CD14-positive monocyte (primary cell): ENCODE results near the gene IQSEC3. TPM values are rescaled to one million over a fixed set of nuclear protein-coding genes. Genes with fewer than 3 reads are reported as not detected.

Source experiments
- DNase-seq, 3 donors: peaks; one replicate each; pipeline ENCODE4 v3.0.0-alpha.2; 2011 to 2022
- H2AFZ ChIP-seq: 2 replicates; pipeline ENCODE4 v1.6.0; 2012; ENCODE audit warnings: mild to moderate bottlenecking, low read depth, low read length, inconsistent platforms; ENCODE audit not compliant: insufficient read depth, poor library complexity, severe bottlenecking
- H3K27ac ChIP-seq, 2 donors: 1 replicate in 1 of 2; 2 replicates in 1 of 2; pipeline ENCODE4 v1.5.1; 2012 to 2013; ENCODE audit warnings: low read length in 2 of 2, control low read depth in 1 of 2, inconsistent platforms in 1 of 2, low read depth in 1 of 2, mild to moderate bottlenecking in 1 of 2
- H3K27me3 ChIP-seq, 2 donors: one replicate each; pipeline versions ENCODE4 v1.6.0 to v1.6.1; 2011 to 2013; ENCODE audit warnings: low read length in 2 of 2; ENCODE audit not compliant: control insufficient read depth in 2 of 2, insufficient read depth in 2 of 2
- H3K36me3 ChIP-seq, 2 donors: replicated peaks in 1 of 2; 1 replicate in 1 of 2; 2 replicates in 1 of 2; pipeline versions ENCODE4 v1.5.1 to v1.6.1; 2012 to 2013; ENCODE audit warnings: low read length in 2 of 2, control low read depth in 1 of 2, inconsistent platforms in 1 of 2, mild to moderate bottlenecking in 1 of 2; ENCODE audit not compliant: insufficient read depth in 2 of 2, control insufficient read depth in 1 of 2
- H3K4me1 ChIP-seq, 2 donors: 1 replicate in 1 of 2; 2 replicates in 1 of 2; pipeline versions ENCODE4 v1.5.1 to v1.6.1; 2012 to 2013; ENCODE audit warnings: low read length in 2 of 2, control low read depth in 1 of 2, inconsistent platforms in 1 of 2, mild to moderate bottlenecking in 1 of 2, moderate library complexity in 1 of 2; ENCODE audit not compliant: insufficient read depth in 2 of 2, control insufficient read depth in 1 of 2
- H3K4me2 ChIP-seq: replicated peaks from 2 replicates; pipeline ENCODE3; 2012; ENCODE audit warnings: low read length, moderate library complexity, mild to moderate bottlenecking; ENCODE audit not compliant: poor library complexity, severe bottlenecking; ENCODE audit errors: extremely low read depth
- H3K4me3 ChIP-seq, 3 experiments: fragments of 200-600 bp in 1 of 3; sonication (generic) in 1 of 3; replicated peaks in 1 of 3; 1 replicate in 2 of 3; 2 replicates in 1 of 3; pipeline ENCODE4 v1.5.1; 2011 to 2013; ENCODE audit warnings: low read length in 3 of 3, mild to moderate bottlenecking in 3 of 3, control low read depth in 2 of 3, low read depth in 2 of 3, inconsistent platforms in 1 of 3, moderate library complexity in 1 of 3
- H3K79me2 ChIP-seq: 2 replicates; pipeline ENCODE4 v1.6.0; 2012; ENCODE audit warnings: mild to moderate bottlenecking, control low read depth, inconsistent platforms, low read length, moderate library complexity; ENCODE audit not compliant: insufficient read depth
- H3K9ac ChIP-seq: 2 replicates; pipeline ENCODE4 v1.6.0; 2017; ENCODE audit warnings: low read length, mild to moderate bottlenecking; ENCODE audit not compliant: insufficient read depth, poor library complexity, severe bottlenecking
- H3K9me3 ChIP-seq, 2 donors: replicated peaks in 1 of 2; 1 replicate in 1 of 2; 2 replicates in 1 of 2; pipeline versions ENCODE4 v1.5.1 to v1.6.1; 2012 to 2013; ENCODE audit warnings: low read length in 2 of 2, control low read depth in 1 of 2; ENCODE audit not compliant: control insufficient read depth in 1 of 2, insufficient read depth in 1 of 2
- H4K20me1 ChIP-seq: 2 replicates; pipeline ENCODE4 v1.6.0; 2012; ENCODE audit warnings: mild to moderate bottlenecking, low read length, control low read depth, moderate library complexity; ENCODE audit not compliant: insufficient read depth
- H3K27ac Mint-ChIP-seq, 7 donors: one replicate each; pipeline ENCODE4 v1.8.0; 2020; ENCODE audit warnings: mild to moderate bottlenecking in 7 of 7, mixed read lengths in 7 of 7, moderate library complexity in 6 of 7, inconsistent platforms in 2 of 7
- H3K27me3 Mint-ChIP-seq, 3 donors: one replicate each; pipeline ENCODE4 v1.8.0; 2021 to 2022; ENCODE audit warnings: low read depth in 3 of 3, mild to moderate bottlenecking in 3 of 3, mixed read lengths in 3 of 3, moderate library complexity in 3 of 3, inconsistent platforms in 1 of 3
- H3K36me3 Mint-ChIP-seq, 2 donors: one replicate each; pipeline ENCODE4 v1.8.0; 2020; ENCODE audit warnings: mixed read lengths in 2 of 2, inconsistent platforms in 1 of 2, mild to moderate bottlenecking in 1 of 2
- H3K4me1 Mint-ChIP-seq: one replicate; pipeline ENCODE4 v1.8.0; 2020; ENCODE audit warnings: mild to moderate bottlenecking, mixed read lengths
- H3K4me3 Mint-ChIP-seq, 2 donors: one replicate each; pipeline ENCODE4 v1.8.0; 2020; ENCODE audit warnings: mild to moderate bottlenecking in 2 of 2, mixed read lengths in 2 of 2, moderate library complexity in 1 of 2
- H3K9me3 Mint-ChIP-seq, 7 donors: one replicate each; pipeline ENCODE4 v1.8.0; 2020 to 2022; ENCODE audit warnings: mixed read lengths in 7 of 7, mild to moderate bottlenecking in 6 of 7, moderate library complexity in 6 of 7, inconsistent platforms in 2 of 7
- CTCF ChIP-seq: fragments of 200-600 bp; IDR thresholded peaks from one replicate; pipeline ENCODE4 v1.8.0; 2022; ENCODE audit warnings: antibody characterized with exemption, mild to moderate bottlenecking
- WGBS: methylation state at CpG from one replicate; pipeline ENCODE4 v1.1.5; 2013; ENCODE audit warnings: missing lambda C conversion rate; ENCODE audit not compliant: insufficient coverage; 5-methylcytosine and 5-hydroxymethylcytosine counted together
- intact Hi-C, 2 donors: fragments of 100-400 bp; cut with micrococcal nuclease; formaldehyde crosslinking; loops; one replicate each; pipeline versions ENCODE4 v1.15.0 to v1.15.1; 2023
- polyA plus RNA-seq, 3 donors: library from polyadenylated mRNA; depleted of rRNA in 1 of 3; unstranded in 2 of 3; stranded (reverse) in 1 of 3; fragments of 300-500 nt in 2 of 3; fragments of >200 nt in 1 of 3; fragmentation: Illumina TruSeq in 2 of 3; gene quantifications; 1 replicate in 2 of 3; 2 replicates in 1 of 3; pipeline ENCODE4 v1.2.3, GENCODE V29; 2012 to 2021

The IQSEC3 gene
- polyA plus RNA-seq, 3 donors = not detected

GRCh38 chr12:223841-224240 lies 157.3 kb downstream of the IQSEC3 start:
- Histone ChIP-seq H3K27me3 (no peaks in the 10 kb centered on the region), H3K4me1 (peaks cover 4 to 7% of the 10 kb centered on the region in 2 donors), H3K27ac (no peak overlapping the region), H4K20me1 (no peaks in the 10 kb centered on the region), H3K9me3 (no peaks in the 10 kb centered on the region), H3K4me2 (no peak overlapping the region), H3K9ac (no peak overlapping the region), H3K79me2 (no peaks in the 10 kb centered on the region), H2AFZ (no peak overlapping the region), H3K4me3 (no peak overlapping the region), H3K36me3 (no peaks in the 10 kb centered on the region)
- peaks cover 2 to 8% (median 8%) of the 10 kb centered on the region in 3 donors for H3K27me3 Mint-ChIP-seq
- H3K9me3 Mint-ChIP-seq = no peaks in the 10 kb centered on the region
- no peak overlapping the region for H3K27ac Mint-ChIP-seq
- no peak for TF ChIP-seq CTCF
- no peaks in the 10 kb centered on the region for H3K4me1 Mint-ChIP-seq
- WGBS = 100% methylated on average over 3 of the region's 11 CpGs
- H3K36me3 Mint-ChIP-seq = no peaks in the 10 kb centered on the region
- no peak overlapping the region for H3K4me3 Mint-ChIP-seq
- DNase-seq = no peak
- intact Hi-C loops = no loop called here

DNA sequence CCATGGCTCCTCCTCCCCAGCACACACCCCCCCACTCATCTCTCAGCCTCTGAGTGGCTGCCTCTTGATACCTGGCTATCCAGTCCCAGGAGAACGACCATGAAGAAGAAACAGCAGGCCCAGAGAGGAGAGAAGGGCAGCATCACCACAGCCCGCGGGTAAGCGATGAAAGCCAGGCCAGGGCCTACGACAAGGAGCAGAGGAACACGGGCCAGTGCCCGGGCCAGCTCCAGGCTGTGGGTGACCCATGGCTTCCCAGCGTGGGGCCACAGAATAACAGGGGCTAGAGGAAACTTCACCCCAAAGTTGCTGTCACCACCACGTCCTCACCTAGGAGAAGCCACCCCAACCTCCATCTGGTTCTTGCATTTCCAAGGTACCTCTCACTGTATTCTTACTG lies 157.8 kb downstream of the IQSEC3 start:
- no peaks in the 10 kb centered on the region for H3K9me3 Mint-ChIP-seq
- H3K4me3 Mint-ChIP-seq = no peak overlapping the region
- intact Hi-C loops = no loop called here
- Histone ChIP-seq H2AFZ (no peak overlapping the region), H3K9ac (no peak overlapping the region), H3K9me3 (no peaks in the 10 kb centered on the region), H3K27ac (no peak overlapping the region), H3K4me1 (peaks cover 4 to 7% of the 10 kb centered on the region in 2 donors), H3K4me3 (no peak overlapping the region), H3K4me2 (no peak overlapping the region), H3K79me2 (no peaks in the 10 kb centered on the region), H4K20me1 (no peaks in the 10 kb centered on the region), H3K27me3 (no peaks in the 10 kb centered on the region), H3K36me3 (no peaks in the 10 kb centered on the region)
- no peaks in the 10 kb centered on the region for H3K4me1 Mint-ChIP-seq
- no peaks in the 10 kb centered on the region for H3K36me3 Mint-ChIP-seq
- no peak overlapping the region for H3K27ac Mint-ChIP-seq
- no peak for TF ChIP-seq CTCF
- no peak for DNase-seq
- WGBS = 94% methylated on average over 7 of the region's 9 CpGs
- peaks cover 4 to 8% (median 7%) of the 10 kb centered on the region in 3 donors for H3K27me3 Mint-ChIP-seq
